ENCODE data around the gene SYNGAP1.

SYNGAP1 gene

GRCh38 chr6:33433544-33434191 lies 13.8 kb downstream of the SYNGAP1 start:
- H3K4me1 ChIP-seq (ENCODE audit: low read length), result peaks cover 26% of the 10 kb centered on the region
- no peak overlapping the region for H3K27ac ChIP-seq (ENCODE audit: low read length)
- H3K4me3 ChIP-seq (ENCODE audit: low read length), result no peak overlapping the region
- H4K20me1 ChIP-seq (ENCODE audit: insufficient read depth, low read length), result no peaks in the 10 kb centered on the region
- no peak overlapping the region for H2AFZ ChIP-seq (ENCODE audit: low read depth, low read length)
- H3K9me3 ChIP-seq (ENCODE audit: insufficient read depth, low read length), result no peaks in the 10 kb centered on the region
- no peak overlapping the region for H3K4me2 ChIP-seq (ENCODE audit: low read length)
- no peaks in the 10 kb centered on the region for H3K79me2 ChIP-seq (ENCODE audit: low read length)
- H3K27me3 ChIP-seq (ENCODE audit: low read depth, low read length), result no peaks in the 10 kb centered on the region
- no peaks in the 10 kb centered on the region for H3K36me3 ChIP-seq (replicated peaks; ENCODE audit: low read depth, low read length)
- no peak overlapping the region for H3K9ac ChIP-seq (ENCODE audit: low read length)
- TF ChIP-seq, protein P1, sequence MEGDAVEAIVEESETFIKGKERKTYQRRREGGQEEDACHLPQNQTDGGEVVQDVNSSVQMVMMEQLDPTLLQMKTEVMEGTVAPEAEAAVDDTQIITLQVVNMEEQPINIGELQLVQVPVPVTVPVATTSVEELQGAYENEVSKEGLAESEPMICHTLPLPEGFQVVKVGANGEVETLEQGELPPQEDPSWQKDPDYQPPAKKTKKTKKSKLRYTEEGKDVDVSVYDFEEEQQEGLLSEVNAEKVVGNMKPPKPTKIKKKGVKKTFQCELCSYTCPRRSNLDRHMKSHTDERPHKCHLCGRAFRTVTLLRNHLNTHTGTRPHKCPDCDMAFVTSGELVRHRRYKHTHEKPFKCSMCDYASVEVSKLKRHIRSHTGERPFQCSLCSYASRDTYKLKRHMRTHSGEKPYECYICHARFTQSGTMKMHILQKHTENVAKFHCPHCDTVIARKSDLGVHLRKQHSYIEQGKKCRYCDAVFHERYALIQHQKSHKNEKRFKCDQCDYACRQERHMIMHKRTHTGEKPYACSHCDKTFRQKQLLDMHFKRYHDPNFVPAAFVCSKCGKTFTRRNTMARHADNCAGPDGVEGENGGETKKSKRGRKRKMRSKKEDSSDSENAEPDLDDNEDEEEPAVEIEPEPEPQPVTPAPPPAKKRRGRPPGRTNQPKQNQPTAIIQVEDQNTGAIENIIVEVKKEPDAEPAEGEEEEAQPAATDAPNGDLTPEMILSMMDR (IDR thresholded peaks at IDR 0.05; ENCODE audit: low read depth, low read length), result no peak
- TF ChIP-seq EZH2phosphoT487 (IDR thresholded peaks at IDR 0.05; ENCODE audit: low read depth), result no peak

GRCh38 chr6:33434961-33435360 lies 15.1 kb downstream of the SYNGAP1 start:
- no peak overlapping the region for H3K4me3 ChIP-seq (ENCODE audit: low read length)
- no peak overlapping the region for H3K4me2 ChIP-seq (ENCODE audit: low read length)
- no peaks in the 10 kb centered on the region for H4K20me1 ChIP-seq (ENCODE audit: insufficient read depth, low read length)
- TF ChIP-seq EZH2phosphoT487 (IDR thresholded peaks at IDR 0.05; ENCODE audit: low read depth), result no peak
- no peak overlapping the region for H3K9ac ChIP-seq (ENCODE audit: low read length)
- no peak overlapping the region for H3K27ac ChIP-seq (ENCODE audit: low read length)
- no peak overlapping the region for H2AFZ ChIP-seq (ENCODE audit: low read depth, low read length)
- H3K27me3 ChIP-seq (ENCODE audit: low read depth, low read length), result no peaks in the 10 kb centered on the region
- peaks cover 23% of the 10 kb centered on the region for H3K4me1 ChIP-seq (ENCODE audit: low read length)
- no peaks in the 10 kb centered on the region for H3K9me3 ChIP-seq (ENCODE audit: insufficient read depth, low read length)
- no peaks in the 10 kb centered on the region for H3K36me3 ChIP-seq (replicated peaks; ENCODE audit: low read depth, low read length)
- no peaks in the 10 kb centered on the region for H3K79me2 ChIP-seq (ENCODE audit: low read length)

DNA sequence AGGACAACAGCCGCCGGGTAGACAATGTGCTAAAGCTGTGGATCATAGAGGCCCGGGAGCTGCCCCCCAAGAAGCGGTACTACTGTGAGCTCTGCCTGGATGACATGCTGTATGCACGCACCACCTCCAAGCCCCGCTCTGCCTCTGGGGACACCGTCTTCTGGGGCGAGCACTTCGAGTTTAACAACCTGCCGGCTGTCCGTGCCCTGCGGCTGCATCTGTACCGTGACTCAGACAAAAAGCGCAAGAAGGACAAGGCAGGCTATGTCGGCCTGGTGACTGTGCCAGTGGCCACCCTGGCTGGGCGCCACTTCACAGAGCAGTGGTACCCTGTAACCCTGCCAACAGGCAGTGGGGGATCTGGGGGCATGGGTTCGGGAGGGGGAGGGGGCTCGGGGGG lies 17.8 kb downstream of the SYNGAP1 start:
- TF ChIP-seq, protein P1 (IDR thresholded peaks at IDR 0.05; ENCODE audit: low read depth, low read length), result no peak
- no peak for TF ChIP-seq EZH2phosphoT487 (IDR thresholded peaks at IDR 0.05; ENCODE audit: low read depth)
- no peaks in the 10 kb centered on the region for H3K36me3 ChIP-seq (replicated peaks; ENCODE audit: low read depth, low read length)
- no peaks in the 10 kb centered on the region for H3K27me3 ChIP-seq (ENCODE audit: low read depth, low read length)
- H3K9ac ChIP-seq (ENCODE audit: low read length), result no peak overlapping the region
- H3K27ac ChIP-seq (ENCODE audit: low read length), result no peak overlapping the region
- H3K4me1 ChIP-seq (ENCODE audit: low read length), result no peaks in the 10 kb centered on the region
- H3K4me3 ChIP-seq (ENCODE audit: low read length), result no peak overlapping the region
- H3K79me2 ChIP-seq (ENCODE audit: low read length), result no peaks in the 10 kb centered on the region
- no peaks in the 10 kb centered on the region for H4K20me1 ChIP-seq (ENCODE audit: insufficient read depth, low read length)
- no peaks in the 10 kb centered on the region for H3K9me3 ChIP-seq (ENCODE audit: insufficient read depth, low read length)
- H2AFZ ChIP-seq (ENCODE audit: low read depth, low read length), result no peak overlapping the region
- H3K4me2 ChIP-seq (ENCODE audit: low read length), result no peak overlapping the region

GRCh38 chr6:33438978-33439594 lies 19.2 kb downstream of the SYNGAP1 start:
- no peaks in the 10 kb centered on the region for H3K36me3 ChIP-seq (replicated peaks; ENCODE audit: low read depth, low read length)
- H4K20me1 ChIP-seq (ENCODE audit: insufficient read depth, low read length), result no peaks in the 10 kb centered on the region
- H3K9me3 ChIP-seq (ENCODE audit: insufficient read depth, low read length), result no peaks in the 10 kb centered on the region
- no peak overlapping the region for H3K9ac ChIP-seq (ENCODE audit: low read length)
- no peak overlapping the region for H3K27ac ChIP-seq (ENCODE audit: low read length)
- no peaks in the 10 kb centered on the region for H3K79me2 ChIP-seq (ENCODE audit: low read length)
- H3K27me3 ChIP-seq (ENCODE audit: low read depth, low read length), result no peaks in the 10 kb centered on the region
- H2AFZ ChIP-seq (ENCODE audit: low read depth, low read length), result no peak overlapping the region
- TF ChIP-seq, protein P1 (IDR thresholded peaks at IDR 0.05; ENCODE audit: low read depth, low read length), result no peak
- TF ChIP-seq EZH2phosphoT487 (IDR thresholded peaks at IDR 0.05; ENCODE audit: low read depth), result no peak
- H3K4me2 ChIP-seq (ENCODE audit: low read length), result no peak overlapping the region
- no peaks in the 10 kb centered on the region for H3K4me1 ChIP-seq (ENCODE audit: low read length)
- no peak overlapping the region for H3K4me3 ChIP-seq (ENCODE audit: low read length)

Data from OCI-LY3 (cell line).